ENCODE data around the gene GARIN5B. TPM values are rescaled to one million over a fixed set of nuclear protein-coding genes. Genes with fewer than 3 reads are reported as not detected.
A peak's percentile ranks its signal among the peaks of the same experiment; 100 is the strongest.
"Not testable (repeated sequence)": the region's sequence is repeated elsewhere in the genome, so short reads cannot be mapped to it uniquely, and the experiment has no call there.

Gene GARIN5B
- total and polyA plus RNA-seq, 4 experiments from 2014 or later, result not detected

DNA sequence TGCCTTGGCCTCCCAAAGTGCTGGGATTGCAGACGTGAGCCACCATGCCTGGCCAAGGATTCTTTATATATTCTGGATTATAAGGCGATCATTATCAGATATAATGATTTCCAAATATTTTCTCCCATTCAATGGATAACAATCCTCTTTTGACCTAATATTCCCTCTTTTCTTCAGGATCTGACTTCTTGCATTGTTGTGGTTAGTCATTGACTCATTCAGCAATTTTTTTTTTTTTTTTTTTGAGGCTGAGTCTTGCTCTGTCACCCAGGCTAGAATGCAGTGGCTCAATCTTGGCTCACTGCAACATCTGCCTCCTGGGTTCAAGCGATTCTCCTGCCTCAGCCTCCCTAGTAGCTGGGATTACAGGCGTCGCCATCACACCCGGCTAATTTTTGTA lies 33.3 kb downstream of the GARIN5B start:
- H3K4me1 ChIP-seq (ENCODE audit: insufficient read depth, low read length); DNase-seq; H3K4me1 Mint-ChIP-seq; H3K9me3 ChIP-seq (ENCODE audit: control insufficient read depth in 1 of 2, low read length in 2 of 2); H3K27ac Mint-ChIP-seq; H3K27me3 ChIP-seq (ENCODE audit: insufficient read depth, low read length); H3K4me3 Mint-ChIP-seq; H3K27ac ChIP-seq (ENCODE audit: low read depth, low read length); CTCF ChIA-PET (ENCODE audit: partially characterized antibody); H3K36me3 Mint-ChIP-seq; H3K4me3 ChIP-seq (ENCODE audit: low read length in 2 of 2); H3K36me3 ChIP-seq (ENCODE audit: insufficient read depth, low read length); intact Hi-C loops (cut with micrococcal nuclease); POLR2A ChIA-PET (ENCODE audit: partially characterized antibody); H3K9me3 Mint-ChIP-seq: not testable (repeated sequence)
- H3K27me3 Mint-ChIP-seq, result peaks cover 0 to 14% of the 10 kb centered on the region in 2 donors

DNA sequence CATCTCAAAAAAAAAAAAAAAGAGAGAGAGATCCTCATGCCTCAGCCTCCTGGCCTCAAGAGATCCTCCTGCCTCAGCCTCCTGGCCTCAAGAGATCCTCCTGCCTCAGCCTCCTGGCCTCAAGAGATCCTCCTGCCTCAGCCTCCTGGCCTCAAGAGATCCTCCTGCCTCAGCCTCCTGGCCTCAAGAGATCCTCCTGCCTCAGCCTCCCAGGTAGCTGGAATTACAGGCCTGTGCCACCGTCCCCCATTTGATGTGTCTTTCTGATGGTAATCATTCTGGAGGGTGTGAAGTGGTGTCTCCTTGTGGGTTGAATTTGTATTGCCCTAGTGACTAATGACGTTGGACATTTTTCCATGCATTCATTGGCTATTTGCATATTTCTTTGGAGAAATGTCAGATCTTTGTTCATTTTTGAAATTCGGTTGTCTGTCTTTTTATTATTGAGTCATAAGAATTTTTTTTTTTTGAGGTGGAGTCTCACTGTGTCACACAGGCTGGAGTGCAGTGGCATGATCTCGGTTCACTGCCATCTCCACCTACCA lies 34.2 kb downstream of the GARIN5B start:
- H3K27ac ChIP-seq (ENCODE audit: low read depth, low read length); intact Hi-C loops (cut with micrococcal nuclease); H3K4me1 Mint-ChIP-seq; H3K4me1 ChIP-seq (ENCODE audit: insufficient read depth, low read length); POLR2A ChIA-PET (ENCODE audit: partially characterized antibody); H3K36me3 ChIP-seq (ENCODE audit: insufficient read depth, low read length); H3K4me3 ChIP-seq (ENCODE audit: low read length in 2 of 2); H3K27me3 ChIP-seq (ENCODE audit: insufficient read depth, low read length); H3K36me3 Mint-ChIP-seq; H3K27ac Mint-ChIP-seq; H3K9me3 Mint-ChIP-seq; DNase-seq; H3K9me3 ChIP-seq (ENCODE audit: control insufficient read depth in 1 of 2, low read length in 2 of 2); CTCF ChIA-PET (ENCODE audit: partially characterized antibody); H3K4me3 Mint-ChIP-seq: not testable (repeated sequence)
- H3K27me3 Mint-ChIP-seq, result peaks cover 2 to 13% of the 10 kb centered on the region in 2 donors

DNA sequence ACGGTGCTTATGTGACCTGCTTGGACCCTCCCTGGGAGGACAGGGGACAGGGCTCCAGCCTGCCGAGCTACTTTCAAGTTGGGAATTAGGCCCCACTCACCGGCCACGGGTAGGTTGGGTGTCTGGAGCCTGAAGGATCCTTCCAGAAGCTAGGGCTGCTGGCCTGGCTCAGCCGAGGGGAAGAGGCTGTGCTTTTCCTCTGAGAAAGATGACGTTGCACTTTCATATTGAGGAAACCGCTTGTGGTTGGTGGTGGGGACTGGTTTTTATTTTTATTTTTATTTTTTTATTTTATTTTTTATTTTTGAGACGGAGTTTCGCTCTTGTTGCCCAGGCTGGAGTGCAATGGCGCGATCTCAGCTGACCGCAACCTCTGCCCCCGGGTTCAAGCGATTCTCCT lies 37.9 kb downstream of the GARIN5B start, which contains the start of gene TMEM150B:
Gene TMEM150B, minus strand, starts transcription at position 170 of the 400 bp plus-strand sequence. CDS start 4,305 bp downstream, outside the sequence.
- no peaks in the 10 kb centered on the region for H3K4me1 ChIP-seq (ENCODE audit: insufficient read depth, low read length)
- intact Hi-C loops (cut with micrococcal nuclease), result no loop called here
- H3K27ac Mint-ChIP-seq, result no peak within 1 kb of the TSS
- H3K4me3 Mint-ChIP-seq, result no peak within 1 kb of the TSS
- H3K27me3 Mint-ChIP-seq, result peaks cover 7 to 20% of the 10 kb centered on the region in 2 donors
- H3K27ac ChIP-seq (ENCODE audit: low read depth, low read length), result no peak within 1 kb of the TSS
- H3K36me3 ChIP-seq (ENCODE audit: insufficient read depth, low read length), result no peaks in the 10 kb centered on the region
- H3K36me3 Mint-ChIP-seq, result no peaks in the 10 kb centered on the region
- no peaks in the 10 kb centered on the region for H3K9me3 ChIP-seq (ENCODE audit: control insufficient read depth in 1 of 2, low read length in 2 of 2)
- ChIA-PET POLR2A (ENCODE audit: partially characterized antibody) (interaction anchor here (1.0 kb wide), 1 partner anchor 14 kb away, joined by 3 read pairs; the partner anchor contains the start of gene KMT5C), CTCF (ENCODE audit: partially characterized antibody) (no interaction called here)
- no peaks in the 10 kb centered on the region for H3K27me3 ChIP-seq (ENCODE audit: insufficient read depth, low read length)
- no peak for DNase-seq
- no peak within 1 kb of the TSS for H3K4me3 ChIP-seq (ENCODE audit: low read length in 2 of 2)
- peaks cover 0 to 2% (median 0%) of the 10 kb centered on the region in 4 donors for H3K4me1 Mint-ChIP-seq
- H3K9me3 Mint-ChIP-seq, result no peaks in the 10 kb centered on the region

DNA sequence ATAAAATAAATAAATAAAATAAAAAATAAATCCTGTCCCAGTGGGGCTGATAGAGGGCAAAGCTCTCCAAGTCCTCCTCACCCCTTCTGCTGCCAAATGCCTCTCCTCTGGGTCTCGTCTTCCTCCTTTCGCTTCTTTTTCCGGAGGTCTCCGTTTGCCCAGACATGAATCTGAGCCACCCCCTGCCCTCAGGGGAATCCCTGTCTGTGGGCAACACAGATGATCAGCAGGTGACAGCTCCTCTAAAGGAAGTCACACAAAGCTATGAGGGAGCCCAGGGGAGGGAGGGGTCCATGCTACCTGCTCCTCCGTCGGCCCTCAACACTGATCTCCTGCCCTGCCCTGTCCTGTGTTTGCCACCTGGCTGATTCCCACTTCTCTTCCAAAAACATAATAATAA lies 38.4 kb downstream of the GARIN5B start:
- Mint-ChIP-seq H3K4me3 (no peak overlapping the region), H3K4me1 (peaks cover 0 to 2% (median 0%) of the 10 kb centered on the region in 4 donors), H3K9me3 (no peaks in the 10 kb centered on the region), H3K27me3 (peaks cover 7 to 20% of the 10 kb centered on the region in 2 donors), H3K36me3 (no peaks in the 10 kb centered on the region), H3K27ac (no peak overlapping the region)
- no peak for DNase-seq
- Histone ChIP-seq H3K9me3 (ENCODE audit: control insufficient read depth in 1 of 2, low read length in 2 of 2) (no peaks in the 10 kb centered on the region), H3K36me3 (ENCODE audit: insufficient read depth, low read length) (no peaks in the 10 kb centered on the region), H3K27me3 (ENCODE audit: insufficient read depth, low read length) (no peaks in the 10 kb centered on the region), H3K4me3 (ENCODE audit: low read length in 2 of 2) (no peak overlapping the region), H3K4me1 (ENCODE audit: insufficient read depth, low read length) (no peaks in the 10 kb centered on the region), H3K27ac (ENCODE audit: low read depth, low read length) (no peak overlapping the region)
- CTCF ChIA-PET (ENCODE audit: partially characterized antibody), result no interaction called here
- intact Hi-C loops (cut with micrococcal nuclease), result no loop called here
- POLR2A ChIA-PET (ENCODE audit: partially characterized antibody), result interaction anchor here (1.0 kb wide), 1 partner anchor 15 kb away, joined by 3 read pairs; the partner anchor contains the start of gene KMT5C

DNA sequence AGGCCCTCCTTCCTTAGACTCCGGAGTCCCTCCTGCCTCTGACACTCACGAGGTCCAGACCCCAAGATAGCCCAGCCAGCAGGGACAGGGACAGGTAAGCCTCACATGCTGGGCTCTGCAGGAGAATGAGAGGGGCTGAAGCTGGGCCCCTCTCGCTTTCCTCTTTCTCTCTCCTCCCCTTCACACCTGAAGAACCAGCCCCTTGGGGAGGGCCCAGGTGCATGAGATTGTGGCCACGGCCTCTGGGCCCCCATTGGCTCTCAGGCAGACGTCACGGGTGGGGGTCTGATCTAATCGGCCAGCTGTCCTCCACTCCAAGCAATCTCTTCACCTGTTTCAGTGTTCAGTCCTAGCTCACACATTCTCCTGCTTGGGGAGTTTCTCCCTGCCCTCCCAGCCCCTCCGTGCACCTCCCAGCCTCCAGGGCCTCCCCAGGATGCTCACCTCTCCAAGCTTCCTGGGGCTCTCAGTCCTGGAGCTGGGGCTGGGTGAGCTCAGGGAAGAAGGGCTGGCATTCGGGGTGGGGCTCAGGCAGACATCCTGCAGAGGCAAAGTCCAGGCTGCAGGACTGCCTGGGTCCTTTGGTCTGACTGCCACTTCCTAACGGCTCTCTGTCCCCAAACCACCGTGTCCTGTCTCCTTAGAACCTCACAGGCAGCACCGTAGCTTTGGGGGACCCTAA lies 40.7 kb downstream of the GARIN5B start:
- CTCF ChIA-PET (ENCODE audit: partially characterized antibody), result interaction anchor here (0.6 to 2.2 kb wide), 2 partner anchors 20 to 31 kb away, joined by 3 to 9 read pairs; no protein-coding TSS in a partner anchor

DNA sequence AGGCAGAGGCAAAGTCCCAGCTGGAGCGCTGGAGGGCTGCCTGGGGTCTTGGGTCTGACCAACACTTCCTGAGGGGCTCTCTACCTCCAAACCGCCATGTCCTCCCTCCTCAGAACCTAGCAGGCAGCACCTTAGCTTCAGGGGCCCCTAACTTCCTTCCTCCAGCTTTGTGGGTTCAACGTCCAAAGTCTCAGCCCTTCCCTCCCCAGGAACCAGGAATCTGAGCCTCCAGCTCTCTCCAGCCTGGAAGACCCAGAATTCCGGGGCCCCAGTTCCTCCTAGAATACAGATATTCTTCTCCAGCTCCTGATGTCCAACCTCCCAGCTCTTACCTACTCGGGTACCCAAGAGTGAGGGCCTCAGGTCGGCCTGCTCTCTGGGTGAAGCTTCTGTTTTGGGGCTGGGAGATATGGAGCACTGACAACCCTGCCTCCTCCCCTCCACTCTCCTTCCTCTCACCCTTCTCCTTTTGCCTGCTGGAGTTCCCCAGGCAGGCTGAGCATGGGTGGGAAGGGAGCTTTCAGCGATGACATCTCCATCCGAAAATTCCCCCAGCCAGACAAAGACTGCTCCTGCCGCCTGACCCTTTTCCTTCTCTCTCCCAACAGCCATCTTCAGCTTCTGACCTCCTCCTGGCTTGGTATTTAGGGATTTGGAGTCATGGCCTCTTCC lies 41.5 kb downstream of the GARIN5B start:
- H3K4me1 ChIP-seq (ENCODE audit: insufficient read depth, low read length), result no peaks in the 10 kb centered on the region
- Mint-ChIP-seq H3K4me1 (peaks cover 0 to 2% (median 0%) of the 10 kb centered on the region in 4 donors), H3K27ac (peak overlapping the region in 2 of 7 donors; percentile 18 to 75), H3K36me3 (no peaks in the 10 kb centered on the region), H3K27me3 (peaks cover 7 to 13% of the 10 kb centered on the region in 2 donors), H3K9me3 (no peaks in the 10 kb centered on the region), H3K4me3 (no peak overlapping the region)
- no peaks in the 10 kb centered on the region for H3K36me3 ChIP-seq (ENCODE audit: insufficient read depth, low read length)
- CTCF ChIA-PET (ENCODE audit: partially characterized antibody), result interaction anchor here (2.2 kb wide), 1 partner anchor 19 kb away, joined by 9 read pairs; no protein-coding TSS in a partner anchor
- POLR2A ChIA-PET (ENCODE audit: partially characterized antibody), result interaction anchor here (1.8 kb wide), 1 partner anchor 18 kb away, joined by 4 read pairs; the partner anchor contains the start of gene KMT5C
- H3K4me3 ChIP-seq (ENCODE audit: low read length in 2 of 2), result no peak overlapping the region
- no peak for DNase-seq
- intact Hi-C loops (cut with micrococcal nuclease), result no loop called here
- no peaks in the 10 kb centered on the region for H3K9me3 ChIP-seq (ENCODE audit: control insufficient read depth in 1 of 2, low read length in 2 of 2)
- no peaks in the 10 kb centered on the region for H3K27me3 ChIP-seq (ENCODE audit: insufficient read depth, low read length)
- H3K27ac ChIP-seq (ENCODE audit: low read depth, low read length), result no peak overlapping the region

More for the DNA sequence above, 40.7 kb downstream of the GARIN5B start:
- POLR2A ChIA-PET (ENCODE audit: partially characterized antibody), result interaction anchor here (1.8 kb wide), 1 partner anchor 17 kb away, joined by 4 read pairs; the partner anchor contains the start of gene KMT5C
- H3K27me3 Mint-ChIP-seq, result peaks cover 7 to 15% of the 10 kb centered on the region in 2 donors
- Histone ChIP-seq H3K27me3 (ENCODE audit: insufficient read depth, low read length) (no peaks in the 10 kb centered on the region), H3K36me3 (ENCODE audit: insufficient read depth, low read length) (no peaks in the 10 kb centered on the region), H3K27ac (ENCODE audit: low read depth, low read length) (no peak overlapping the region), H3K4me1 (ENCODE audit: insufficient read depth, low read length) (no peaks in the 10 kb centered on the region), H3K9me3 (ENCODE audit: control insufficient read depth in 1 of 2, low read length in 2 of 2) (no peaks in the 10 kb centered on the region), H3K4me3 (ENCODE audit: low read length in 2 of 2) (no peak overlapping the region)
- H3K4me1 Mint-ChIP-seq, result peaks cover 0 to 2% (median 0%) of the 10 kb centered on the region in 4 donors
- H3K4me3 Mint-ChIP-seq, result no peak overlapping the region
- intact Hi-C loops (cut with micrococcal nuclease), result no loop called here
- no peak overlapping the region for H3K27ac Mint-ChIP-seq
- no peaks in the 10 kb centered on the region for H3K36me3 Mint-ChIP-seq
- DNase-seq, result no peak
- no peaks in the 10 kb centered on the region for H3K9me3 Mint-ChIP-seq

DNA sequence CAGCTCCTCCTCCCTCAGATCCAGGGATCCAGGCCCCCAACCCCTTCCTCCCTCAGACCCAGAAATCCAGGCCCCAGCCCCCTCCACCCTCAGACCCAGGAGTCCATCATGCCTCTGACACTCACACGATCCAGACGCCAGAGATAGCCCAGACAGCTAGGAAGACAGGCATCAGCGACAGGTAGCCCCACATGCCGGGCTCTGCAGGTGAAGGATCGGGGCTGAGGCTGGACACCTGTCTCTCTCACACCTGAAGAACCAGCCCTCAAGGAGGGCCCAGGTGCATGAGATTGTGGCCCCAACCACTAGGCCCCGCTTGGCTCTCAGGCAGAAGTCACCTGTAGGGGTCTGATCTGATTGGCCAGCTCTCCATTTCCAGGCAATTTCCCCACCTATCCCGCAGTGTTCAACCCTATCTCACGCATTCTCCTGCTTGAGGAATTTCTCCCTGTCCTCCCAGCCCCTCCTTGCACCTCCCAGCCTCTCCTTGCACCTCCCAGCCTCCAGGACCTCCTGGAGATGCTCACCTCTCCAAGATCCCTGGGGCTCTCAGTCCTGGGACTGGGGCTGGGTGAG lies 42.1 kb downstream of the GARIN5B start:
- no peak overlapping the region for H3K27ac Mint-ChIP-seq
- intact Hi-C loops (cut with micrococcal nuclease), result no loop called here
- POLR2A ChIA-PET (ENCODE audit: partially characterized antibody), result interaction anchor here (0.6 to 1.8 kb wide), 2 partner anchors 18 to 103 kb away, joined by 3 to 4 read pairs; partner anchors contain the start of gene KMT5C

More for the DNA sequence above, 42.1 kb downstream of the GARIN5B start:
- CTCF ChIA-PET (ENCODE audit: partially characterized antibody), result interaction anchor here (2.2 kb wide), 1 partner anchor 18 kb away, joined by 9 read pairs; no protein-coding TSS in a partner anchor
- Mint-ChIP-seq H3K4me3 (no peak overlapping the region), H3K36me3 (no peaks in the 10 kb centered on the region), H3K4me1 (peaks cover 0 to 2% (median 0%) of the 10 kb centered on the region in 4 donors), H3K27me3 (peaks cover 7 to 11% of the 10 kb centered on the region in 2 donors), H3K9me3 (no peaks in the 10 kb centered on the region)
- Histone ChIP-seq H3K36me3 (ENCODE audit: insufficient read depth, low read length) (no peaks in the 10 kb centered on the region), H3K4me3 (ENCODE audit: low read length in 2 of 2) (no peak overlapping the region), H3K4me1 (ENCODE audit: insufficient read depth, low read length) (no peaks in the 10 kb centered on the region), H3K27ac (ENCODE audit: low read depth, low read length) (no peak overlapping the region), H3K27me3 (ENCODE audit: insufficient read depth, low read length) (no peaks in the 10 kb centered on the region), H3K9me3 (ENCODE audit: control insufficient read depth in 1 of 2, low read length in 2 of 2) (no peaks in the 10 kb centered on the region)
- no peak for DNase-seq

Measured in CD4-positive, alpha-beta memory T cell (primary cell).